Lower leg skin (tissue), 3 donors: ENCODE measurements around the gene PRKAR1B.

ENCODE experiments used
- POLR2A ChIP-seq, 2 donors: fragments of 450-650 bp; IDR thresholded peaks; one replicate each; pipeline ENCODE4 v1.6.1; 2016 to 2017; ENCODE audit warnings: antibody characterized with exemption in 2 of 2, mild to moderate bottlenecking in 1 of 2, moderate library complexity in 1 of 2
- TF ChIP-seq, protein P1 (sequence below), 3 donors: fragments of 450-650 bp; IDR thresholded peaks; one replicate each; pipeline ENCODE4 v1.5.1; 2016; ENCODE audit warnings: antibody characterized with exemption in 3 of 3, mild to moderate bottlenecking in 3 of 3, moderate library complexity in 2 of 3

DNA sequence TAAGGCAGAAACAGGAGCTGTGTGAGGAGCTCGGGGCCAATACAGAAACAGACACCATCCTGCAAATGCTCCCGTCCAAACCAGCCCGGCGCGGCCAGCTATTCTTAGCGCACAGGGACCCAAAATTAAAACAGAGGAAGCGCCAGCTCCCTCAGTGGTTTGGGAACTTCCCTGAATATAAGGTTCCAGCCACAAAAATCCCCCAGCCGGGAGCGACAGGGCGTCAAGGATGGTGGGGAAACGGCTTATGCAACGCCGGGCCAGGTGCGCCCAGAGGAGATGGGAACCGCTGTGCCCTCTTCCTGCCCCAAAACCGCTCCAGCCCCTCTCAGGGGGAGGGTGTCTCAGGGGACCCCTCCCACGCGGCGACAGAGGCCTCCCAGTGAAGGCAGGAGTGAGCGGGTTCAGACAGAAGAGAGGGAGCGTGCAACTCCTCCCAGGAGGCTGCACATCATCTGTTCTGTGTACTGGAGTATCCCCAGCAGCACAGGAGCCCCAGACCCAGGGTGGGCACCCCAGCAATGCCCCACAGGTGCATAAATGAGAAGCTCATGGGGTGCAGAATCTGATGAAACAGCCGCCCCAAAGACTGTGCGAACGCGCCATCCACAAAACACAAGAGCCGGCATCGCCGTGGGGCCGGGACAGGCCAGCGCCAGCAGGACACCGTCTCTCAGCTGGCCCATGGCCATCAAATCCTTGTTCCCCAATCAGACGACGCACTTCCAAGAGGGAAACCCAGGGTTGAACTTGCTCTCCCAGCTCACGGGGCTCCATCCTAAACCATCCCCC is 133.6 kb downstream of the PRKAR1B start:
- TF ChIP-seq, protein P1, sequence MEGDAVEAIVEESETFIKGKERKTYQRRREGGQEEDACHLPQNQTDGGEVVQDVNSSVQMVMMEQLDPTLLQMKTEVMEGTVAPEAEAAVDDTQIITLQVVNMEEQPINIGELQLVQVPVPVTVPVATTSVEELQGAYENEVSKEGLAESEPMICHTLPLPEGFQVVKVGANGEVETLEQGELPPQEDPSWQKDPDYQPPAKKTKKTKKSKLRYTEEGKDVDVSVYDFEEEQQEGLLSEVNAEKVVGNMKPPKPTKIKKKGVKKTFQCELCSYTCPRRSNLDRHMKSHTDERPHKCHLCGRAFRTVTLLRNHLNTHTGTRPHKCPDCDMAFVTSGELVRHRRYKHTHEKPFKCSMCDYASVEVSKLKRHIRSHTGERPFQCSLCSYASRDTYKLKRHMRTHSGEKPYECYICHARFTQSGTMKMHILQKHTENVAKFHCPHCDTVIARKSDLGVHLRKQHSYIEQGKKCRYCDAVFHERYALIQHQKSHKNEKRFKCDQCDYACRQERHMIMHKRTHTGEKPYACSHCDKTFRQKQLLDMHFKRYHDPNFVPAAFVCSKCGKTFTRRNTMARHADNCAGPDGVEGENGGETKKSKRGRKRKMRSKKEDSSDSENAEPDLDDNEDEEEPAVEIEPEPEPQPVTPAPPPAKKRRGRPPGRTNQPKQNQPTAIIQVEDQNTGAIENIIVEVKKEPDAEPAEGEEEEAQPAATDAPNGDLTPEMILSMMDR (IDR thresholded peaks at IDR 0.05) = no peak
- no peak for TF ChIP-seq POLR2A (IDR thresholded peaks at IDR 0.05)
